NCI-H146 (cell line): Measurements from ENCODE around the gene ANKRD9.
"Not testable (repeated sequence)": the region's sequence is repeated elsewhere in the genome, so short reads cannot be mapped to it uniquely, and the experiment has no call there.

Experiments used
- DNase-seq: peaks from one replicate; lab custom pipeline; 2025; lab: John Stamatoyannopoulos, UW

The ANKRD9 gene, protein sequence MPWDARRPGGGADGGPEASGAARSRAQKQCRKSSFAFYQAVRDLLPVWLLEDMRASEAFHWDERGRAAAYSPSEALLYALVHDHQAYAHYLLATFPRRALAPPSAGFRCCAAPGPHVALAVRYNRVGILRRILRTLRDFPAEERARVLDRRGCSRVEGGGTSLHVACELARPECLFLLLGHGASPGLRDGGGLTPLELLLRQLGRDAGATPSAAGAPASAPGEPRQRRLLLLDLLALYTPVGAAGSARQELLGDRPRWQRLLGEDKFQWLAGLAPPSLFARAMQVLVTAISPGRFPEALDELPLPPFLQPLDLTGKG

GRCh38 chr14:102509746-102510615 is at the start of gene ANKRD9:
TSS of gene ANKRD9 (minus strand) at chr14:102509776. CDS start at chr14:102507889, 1,887 bp downstream.
- peak; percentile 83 for DNase-seq

GRCh38 chr14:102558556-102558955 is 49.0 kb upstream of the ANKRD9 start:
- no peak for DNase-seq

DNA sequence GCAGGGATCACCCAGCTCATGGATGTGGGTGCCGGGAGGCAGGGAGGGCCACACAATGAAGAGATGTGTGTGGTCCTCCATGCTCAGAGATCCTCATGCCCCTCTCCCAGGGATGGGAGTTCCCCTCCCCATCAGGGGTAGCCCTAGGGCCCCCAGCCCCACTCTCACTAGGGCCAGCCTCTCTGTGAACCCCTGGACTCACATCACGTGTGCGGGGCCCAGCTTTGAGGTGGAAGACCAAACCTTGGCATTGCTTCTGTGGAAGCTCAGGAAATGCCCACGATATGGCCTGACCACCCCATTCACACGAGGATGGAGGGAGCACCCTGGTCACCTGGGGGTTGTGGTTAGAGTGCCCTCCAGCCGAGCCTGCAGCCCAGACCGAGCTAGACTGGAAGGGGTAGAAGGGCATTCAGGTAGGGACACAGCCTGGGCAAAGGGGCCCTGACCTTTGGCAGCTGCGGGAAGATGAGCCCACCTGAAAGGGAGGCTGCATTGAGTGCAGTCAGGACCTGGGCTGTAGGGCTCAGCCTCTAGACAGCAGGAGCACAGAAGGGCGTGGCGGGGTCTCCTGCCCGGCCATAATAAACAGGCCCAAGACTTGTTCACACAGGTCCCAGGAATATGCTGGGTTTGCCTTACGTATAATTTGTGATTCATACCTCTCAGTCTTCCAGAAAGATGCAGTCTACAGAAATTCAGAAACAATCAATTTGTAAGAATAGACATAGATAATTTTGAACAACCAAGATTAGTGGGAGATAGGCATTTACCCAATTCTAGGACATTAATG is 48.1 kb upstream of the ANKRD9 start:
- DNase-seq = no peak

DNA sequence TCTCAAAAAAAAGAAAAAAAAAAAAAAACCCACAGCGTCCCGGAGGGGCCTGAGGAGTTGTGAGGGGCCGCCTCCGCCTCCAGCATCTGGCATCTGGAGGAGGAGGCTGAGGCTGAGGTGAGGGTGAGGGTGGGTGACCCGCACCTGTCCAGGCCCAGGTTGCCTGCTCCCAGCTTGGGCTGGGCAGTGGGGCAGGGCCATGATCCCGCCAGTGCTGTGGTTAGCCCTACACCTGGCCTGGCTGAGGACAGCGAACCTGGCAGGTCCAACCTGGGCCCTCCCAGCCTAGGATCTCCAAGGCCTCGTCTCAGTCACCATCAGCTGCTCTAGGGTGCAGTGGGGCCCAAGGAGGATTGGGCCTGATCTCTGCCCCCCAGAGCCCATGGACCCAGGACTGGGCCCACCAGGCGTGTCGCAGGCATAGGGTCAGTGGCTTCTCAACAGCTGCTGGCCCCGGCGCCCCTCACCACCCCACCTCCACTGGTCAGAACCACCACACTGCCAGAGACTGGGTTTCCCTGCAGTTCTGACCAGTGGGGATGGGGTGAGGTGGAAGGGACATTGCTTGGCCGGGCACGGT is 46.6 kb upstream of the ANKRD9 start:
- no peak for DNase-seq

DNA sequence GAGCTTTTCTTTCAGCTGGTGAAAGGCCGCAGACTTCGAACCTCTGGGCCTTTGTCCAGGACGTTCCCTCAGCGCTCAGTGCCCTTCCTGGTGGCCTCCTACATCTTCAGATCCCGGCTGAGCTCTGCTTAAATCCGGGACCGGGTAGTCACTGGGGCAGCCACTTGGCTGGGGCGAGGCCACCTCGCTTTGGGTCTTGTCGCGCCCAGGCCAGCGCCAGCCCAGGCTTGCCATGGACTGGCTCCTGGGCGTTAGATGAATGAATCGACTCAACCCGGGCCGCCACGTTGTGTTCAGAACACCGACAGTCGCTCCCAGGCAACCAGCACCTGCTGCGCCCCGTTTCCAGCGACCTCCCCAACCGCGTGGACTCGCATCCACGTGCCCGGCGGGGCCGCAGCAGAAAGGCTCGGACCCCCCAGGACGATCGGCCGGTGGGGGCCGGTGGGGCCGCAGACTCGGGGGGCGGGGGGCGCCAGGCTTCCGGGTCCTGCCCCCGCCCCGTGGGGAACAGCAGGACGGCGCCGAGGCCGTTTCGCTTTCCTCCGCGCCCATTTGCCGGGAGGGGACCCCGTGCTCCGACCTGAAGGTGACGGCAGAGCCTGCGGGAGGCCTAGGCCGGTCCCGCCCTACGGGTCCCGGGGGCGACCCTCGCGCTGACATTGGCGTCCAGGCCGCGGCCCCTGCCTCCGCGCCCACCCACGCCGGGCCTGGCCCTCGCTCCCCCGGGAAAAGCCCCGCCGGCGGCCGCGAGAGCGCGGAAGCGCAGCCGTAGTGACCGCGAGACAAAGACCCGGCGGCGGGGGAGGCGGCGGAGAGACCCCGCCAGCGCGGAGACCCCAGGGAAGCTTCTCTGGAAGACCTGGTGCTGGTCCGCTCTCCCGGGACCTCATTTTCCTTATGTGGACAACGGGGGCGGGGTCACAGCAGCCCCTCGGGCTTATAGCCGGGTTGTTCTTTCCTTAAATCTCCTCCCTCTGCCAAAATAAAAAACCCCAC is 45.5 kb upstream of the ANKRD9 start:
- peak; percentile 78 for DNase-seq

DNA sequence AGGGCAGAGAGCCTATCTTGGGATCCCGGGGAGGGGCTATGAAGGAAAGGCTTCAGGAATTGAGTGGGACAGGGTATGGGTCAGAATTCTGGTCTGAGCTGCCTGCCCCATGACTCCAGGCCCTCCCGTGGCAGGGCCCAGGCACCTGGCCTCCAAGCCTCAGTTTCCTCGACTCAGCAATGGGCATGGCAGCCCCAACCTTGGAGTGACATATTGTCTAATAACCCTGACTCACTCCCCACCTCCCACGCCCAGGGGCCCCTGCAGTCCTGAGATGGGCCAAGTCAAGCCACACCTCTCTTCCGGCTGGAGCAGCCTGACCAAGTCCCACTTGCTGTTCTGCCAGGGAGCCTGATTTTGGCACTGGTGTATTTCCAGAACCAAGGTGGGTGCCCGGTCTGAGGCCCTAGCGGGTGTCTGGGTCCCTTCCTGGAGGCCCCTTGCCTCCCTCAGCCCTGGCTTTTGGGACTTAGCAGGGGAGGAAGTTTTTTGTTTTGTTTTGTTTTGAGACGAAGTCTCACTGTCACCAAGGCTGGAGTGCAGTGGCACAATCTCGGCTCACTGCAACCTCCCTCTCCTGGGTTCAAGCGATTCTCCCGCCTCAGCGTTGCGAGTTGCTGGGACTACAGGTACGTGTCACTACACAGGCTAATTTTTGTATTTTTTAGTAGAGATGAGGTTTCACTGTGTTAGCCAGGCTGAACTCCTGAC is 42.6 kb upstream of the ANKRD9 start:
- no peak for DNase-seq

- DNase-seq = not testable (repeated sequence)
Observed at GRCh38 chr14:102550927-102551401, 41.4 kb upstream of the ANKRD9 start.

- no peak for DNase-seq
Observed at GRCh38 chr14:102548616-102549240, 39.2 kb upstream of the ANKRD9 start.

DNA sequence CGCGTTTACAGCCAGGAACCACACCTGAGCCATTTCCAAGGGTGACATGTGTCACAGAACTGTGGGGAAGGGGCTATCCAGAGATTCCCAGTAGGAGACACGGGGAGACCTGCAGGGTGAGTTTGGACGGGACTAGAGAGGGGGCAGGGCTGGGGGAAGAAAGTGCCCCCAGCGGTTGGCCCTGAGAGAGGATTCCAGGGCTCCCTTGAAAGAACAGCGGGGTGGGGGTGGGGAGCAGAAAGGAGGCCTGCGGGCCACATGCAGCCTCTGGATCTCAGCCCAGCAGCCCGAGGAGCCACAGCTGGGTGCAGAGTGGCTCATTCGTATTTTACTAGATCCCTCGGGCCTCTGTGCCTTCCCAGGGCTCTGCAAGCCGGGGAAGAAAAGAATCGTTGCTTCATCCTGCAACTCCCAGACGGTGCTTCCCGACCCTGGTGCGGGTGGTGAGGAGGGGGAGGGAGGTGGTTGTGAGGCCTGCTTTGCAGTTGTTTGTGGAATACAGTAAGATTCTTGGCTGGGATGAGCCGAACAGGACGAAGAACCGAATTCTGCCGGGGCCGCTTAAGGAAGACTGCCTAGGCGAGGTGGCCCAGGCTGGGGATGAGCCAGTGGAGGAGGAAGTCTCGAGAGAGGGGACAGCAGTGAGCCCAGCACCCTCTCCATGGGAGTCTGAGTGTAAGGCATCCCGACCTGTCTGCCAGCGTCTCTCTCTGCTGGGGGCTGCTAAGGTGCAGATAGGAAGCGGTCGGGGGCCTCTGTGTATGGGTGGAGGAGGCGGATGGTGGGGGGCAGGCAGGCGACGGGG is 36.1 kb upstream of the ANKRD9 start:
- DNase-seq = no peak

GRCh38 chr14:102544747-102545460 is 35.3 kb upstream of the ANKRD9 start:
- DNase-seq = no peak

DNA sequence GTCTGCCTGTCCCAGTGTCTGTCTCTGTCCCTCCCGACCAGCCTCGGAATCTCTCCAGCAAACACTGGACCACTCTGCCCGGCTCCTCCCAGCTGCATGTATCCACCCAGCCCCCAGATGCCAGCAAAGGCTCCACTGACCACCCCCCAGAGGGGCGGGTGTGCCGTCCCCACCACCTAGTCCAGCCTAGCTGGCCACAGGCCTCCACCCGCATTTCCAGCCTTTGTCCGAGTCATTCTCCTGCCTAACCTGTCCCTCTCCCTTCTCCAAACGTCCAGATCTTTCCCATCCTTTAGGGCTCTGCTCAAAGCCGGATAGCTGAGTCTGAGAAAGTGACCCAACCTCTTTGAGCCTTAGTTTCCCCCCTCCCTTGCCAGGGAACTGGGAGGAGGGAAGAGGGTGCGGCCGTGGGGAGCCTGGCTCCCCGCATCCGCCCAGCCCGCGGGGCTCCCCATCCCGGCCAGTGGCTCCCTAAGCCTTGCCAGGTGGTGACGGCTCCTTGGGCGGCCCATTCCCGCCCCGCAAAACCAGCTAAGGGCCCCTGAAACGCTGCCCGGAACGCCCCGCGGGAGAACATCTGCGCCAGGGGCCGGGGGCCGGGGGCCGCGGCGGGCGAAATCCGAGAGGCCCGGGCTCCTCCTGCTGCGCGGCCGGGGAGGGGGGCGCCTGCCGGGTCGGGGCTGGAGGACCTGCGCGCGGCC is 34.6 kb upstream of the ANKRD9 start:
- DNase-seq = peak; percentile 8

DNA sequence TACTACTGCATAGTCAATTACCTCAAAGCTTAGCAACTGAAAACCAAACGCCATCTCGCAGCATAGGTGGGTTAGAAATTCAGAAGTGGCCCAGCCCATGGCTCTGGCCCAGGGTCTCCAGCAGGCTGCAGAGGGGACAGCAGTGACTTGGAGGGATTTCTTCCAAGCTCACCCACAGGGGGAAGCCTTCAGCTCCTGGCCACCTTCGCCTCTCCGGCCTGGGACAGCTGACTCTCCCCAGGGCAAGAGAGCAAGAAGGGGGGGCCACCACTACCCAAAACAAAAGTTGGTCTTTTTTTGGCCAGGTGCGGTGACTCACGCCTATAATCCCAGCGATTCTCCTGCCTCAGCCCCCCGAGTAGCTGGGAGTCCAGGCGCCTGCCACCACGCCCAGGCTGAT is 32.2 kb upstream of the ANKRD9 start:
- no peak for DNase-seq

GRCh38 chr14:102541029-102541491 is 31.5 kb upstream of the ANKRD9 start:
- DNase-seq = not testable (repeated sequence)

- DNase-seq = no peak
Observed at GRCh38 chr14:102540315-102541028, 30.9 kb upstream of the ANKRD9 start.

DNA sequence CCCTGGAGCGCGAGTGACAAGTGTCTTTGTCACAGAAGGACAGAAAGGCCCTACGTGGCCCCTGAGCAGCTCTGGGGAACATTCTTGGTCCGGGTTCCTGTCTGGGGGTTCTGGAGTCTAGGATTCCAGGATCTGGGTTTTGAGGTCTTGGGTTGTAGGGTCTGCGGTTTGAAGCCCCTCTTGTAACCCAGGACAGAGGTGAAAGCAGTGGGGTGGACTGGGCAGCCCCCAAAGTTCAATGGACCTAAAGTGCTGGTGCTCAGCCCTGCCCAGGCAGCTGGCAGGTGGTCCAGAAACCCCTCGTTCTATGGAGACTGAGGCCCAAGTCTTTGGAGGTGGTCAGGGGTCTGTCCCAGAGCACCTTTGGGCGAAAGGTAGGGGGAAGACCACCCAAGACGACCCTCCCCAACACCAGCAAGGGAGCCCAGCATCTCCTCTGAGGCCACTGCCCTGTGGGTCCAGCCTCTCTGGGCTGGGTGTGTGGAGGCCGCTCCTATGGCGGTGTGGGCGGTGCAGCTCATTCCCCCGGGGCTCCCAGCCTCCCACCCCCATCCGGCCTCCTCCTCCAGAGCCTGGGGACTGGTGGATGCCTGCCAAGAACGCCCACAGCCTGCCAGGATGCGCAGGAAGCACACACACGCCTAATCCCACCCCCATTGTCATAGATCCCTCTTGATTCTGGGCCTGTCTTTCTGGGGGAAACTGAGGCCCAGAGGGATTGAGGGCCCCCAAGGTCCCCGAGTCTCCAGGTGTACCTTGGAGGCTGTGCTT is 30.2 kb upstream of the ANKRD9 start:
- DNase-seq = no peak
